GM23338 (cell line): ENCODE results near the gene CBR1.

Source experiments
- CREB1 ChIP-seq: fragments of 250-450 bp; sonication (Bioruptor Pico); IDR thresholded peaks from 2 replicates; pipeline ENCODE4 v1.5.0; 2020; ENCODE audit warnings: low read depth, mild to moderate bottlenecking, moderate library complexity
- EZH2 ChIP-seq: fragments of 200-600 bp; sonication (generic); IDR thresholded peaks from one replicate; pipeline ENCODE4 v1.8.0; 2017; ENCODE audit warnings: antibody characterized with exemption, mild to moderate bottlenecking, low read depth; ENCODE audit not compliant: unreplicated experiment
- EZH2phosphoT487 ChIP-seq: fragments of 200-600 bp; sonication (generic); IDR thresholded peaks from one replicate; pipeline ENCODE4 v1.8.1; 2018; ENCODE audit warnings: antibody characterized with exemption; ENCODE audit not compliant: unreplicated experiment
- POLR2AphosphoS5 ChIP-seq: IDR thresholded peaks from 2 replicates; pipeline ENCODE4 v1.6.1; 2016; ENCODE audit warnings: antibody characterized with exemption, low read depth
- REST ChIP-seq: IDR thresholded peaks from one replicate; pipeline ENCODE4 v1.6.1; 2018; ENCODE audit warnings: antibody characterized with exemption; ENCODE audit not compliant: unreplicated experiment
- STAT1 ChIP-seq: IDR thresholded peaks from one replicate; pipeline ENCODE4 v1.6.1; 2016; ENCODE audit warnings: antibody characterized with exemption; ENCODE audit not compliant: unreplicated experiment
- TF ChIP-seq, protein P1 (sequence below), 2 experiments: fragments of 200-600 bp in 1 of 2; sonication (generic) in 1 of 2; conservative IDR thresholded peaks; 2 replicates each; pipeline versions ENCODE4 v1.5.1 to v1.6.1; 2016 to 2017; ENCODE audit warnings: antibody characterized with exemption in 2 of 2, low read depth in 2 of 2, mild to moderate bottlenecking in 2 of 2, moderate library complexity in 1 of 2
- TF ChIP-seq, protein P2 (sequence below): IDR thresholded peaks from 2 replicates; pipeline ENCODE4 v1.6.1; 2016; ENCODE audit warnings: antibody characterized with exemption

- TF ChIP-seq, protein P1, sequence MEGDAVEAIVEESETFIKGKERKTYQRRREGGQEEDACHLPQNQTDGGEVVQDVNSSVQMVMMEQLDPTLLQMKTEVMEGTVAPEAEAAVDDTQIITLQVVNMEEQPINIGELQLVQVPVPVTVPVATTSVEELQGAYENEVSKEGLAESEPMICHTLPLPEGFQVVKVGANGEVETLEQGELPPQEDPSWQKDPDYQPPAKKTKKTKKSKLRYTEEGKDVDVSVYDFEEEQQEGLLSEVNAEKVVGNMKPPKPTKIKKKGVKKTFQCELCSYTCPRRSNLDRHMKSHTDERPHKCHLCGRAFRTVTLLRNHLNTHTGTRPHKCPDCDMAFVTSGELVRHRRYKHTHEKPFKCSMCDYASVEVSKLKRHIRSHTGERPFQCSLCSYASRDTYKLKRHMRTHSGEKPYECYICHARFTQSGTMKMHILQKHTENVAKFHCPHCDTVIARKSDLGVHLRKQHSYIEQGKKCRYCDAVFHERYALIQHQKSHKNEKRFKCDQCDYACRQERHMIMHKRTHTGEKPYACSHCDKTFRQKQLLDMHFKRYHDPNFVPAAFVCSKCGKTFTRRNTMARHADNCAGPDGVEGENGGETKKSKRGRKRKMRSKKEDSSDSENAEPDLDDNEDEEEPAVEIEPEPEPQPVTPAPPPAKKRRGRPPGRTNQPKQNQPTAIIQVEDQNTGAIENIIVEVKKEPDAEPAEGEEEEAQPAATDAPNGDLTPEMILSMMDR (conservative IDR thresholded peaks at IDR 0.05; ENCODE audit: low read depth in 2 of 2): no peak
- no peak for TF ChIP-seq POLR2AphosphoS5
- TF ChIP-seq, protein P2, sequence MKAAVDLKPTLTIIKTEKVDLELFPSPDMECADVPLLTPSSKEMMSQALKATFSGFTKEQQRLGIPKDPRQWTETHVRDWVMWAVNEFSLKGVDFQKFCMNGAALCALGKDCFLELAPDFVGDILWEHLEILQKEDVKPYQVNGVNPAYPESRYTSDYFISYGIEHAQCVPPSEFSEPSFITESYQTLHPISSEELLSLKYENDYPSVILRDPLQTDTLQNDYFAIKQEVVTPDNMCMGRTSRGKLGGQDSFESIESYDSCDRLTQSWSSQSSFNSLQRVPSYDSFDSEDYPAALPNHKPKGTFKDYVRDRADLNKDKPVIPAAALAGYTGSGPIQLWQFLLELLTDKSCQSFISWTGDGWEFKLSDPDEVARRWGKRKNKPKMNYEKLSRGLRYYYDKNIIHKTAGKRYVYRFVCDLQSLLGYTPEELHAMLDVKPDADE: no peak
- no peak for TF ChIP-seq EZH2
- no peak for TF ChIP-seq EZH2phosphoT487
- no peak for TF ChIP-seq STAT1
- no peak for TF ChIP-seq CREB1 (CRISPR knock-in tag)
- no peak for TF ChIP-seq REST
These were observed 47.3 kb upstream of the CBR1 start for GRCh38 chr21:36022427-36023091.
